Vagina (tissue), 2 donors: ENCODE results near the gene CHPF. TPM values are rescaled to one million over a fixed set of nuclear protein-coding genes. Genes with fewer than 3 reads are reported as not detected.

Source experiments
- DNase-seq, 2 donors: peaks; one replicate each; pipeline ENCODE4 v3.0.0-alpha.2; 2017; ENCODE audit errors: extremely low spot score in 2 of 2
- H3K27ac ChIP-seq: fragments of 200-600 bp; sonication (generic); one replicate; pipeline ENCODE4 v1.5.1; 2019
- H3K27me3 ChIP-seq: fragments of 200-600 bp; sonication (generic); one replicate; pipeline ENCODE4 v1.5.1; 2019
- H3K36me3 ChIP-seq, 2 donors: fragments of 200-600 bp; sonication (generic); one replicate each; pipeline ENCODE4 v1.5.1; 2017 to 2019
- H3K4me1 ChIP-seq: fragments of 200-600 bp; sonication (generic); one replicate; pipeline ENCODE4 v1.5.1; 2019
- H3K4me3 ChIP-seq, 2 donors: fragments of 200-600 bp; sonication (generic); 1 replicate in 1 of 2; 2 replicates in 1 of 2; pipeline ENCODE4 v1.5.1; 2016 to 2019
- H3K9me3 ChIP-seq: fragments of 200-600 bp; sonication (generic); one replicate; pipeline ENCODE4 v1.5.1; 2019
- POLR2A ChIP-seq, 2 donors: fragments of 450-650 bp; IDR thresholded peaks; one replicate each; pipeline ENCODE4 v1.6.1; 2017; ENCODE audit warnings: antibody characterized with exemption in 2 of 2, mild to moderate bottlenecking in 2 of 2, moderate library complexity in 2 of 2
- POLR2AphosphoS5 ChIP-seq, 2 donors: sonication (generic); formaldehyde crosslinking; IDR thresholded peaks; one replicate each; pipeline ENCODE4 v1.9.0; 2017; ENCODE audit warnings: antibody characterized with exemption in 2 of 2, mild to moderate bottlenecking in 2 of 2, low read depth in 1 of 2; ENCODE audit not compliant: insufficient read depth in 1 of 2
- intact Hi-C: fragments of 100-400 bp; cut with DNase I; formaldehyde crosslinking; loops from one replicate; pipeline ENCODE4 v1.15.1; 2023
- total RNA-seq: library from RNA; depleted of rRNA; stranded (reverse); fragments of >200 nt; gene quantifications from one replicate; pipeline ENCODE4 v1.2.3, GENCODE V29; 2016
- TF ChIP-seq, protein P1 (sequence below), 3 experiments: fragments of 450-650 bp in 2 of 3; fragments of 200-600 bp in 1 of 3; sonication (generic) in 1 of 3; IDR thresholded peaks; one replicate each; pipeline ENCODE4 v1.5.1; 2017 to 2019; ENCODE audit warnings: antibody characterized with exemption in 3 of 3, mild to moderate bottlenecking in 2 of 3, moderate library complexity in 2 of 3

CHPF gene
- total RNA-seq, 1 donor from 2014 or later = 41.5 TPM

DNA sequence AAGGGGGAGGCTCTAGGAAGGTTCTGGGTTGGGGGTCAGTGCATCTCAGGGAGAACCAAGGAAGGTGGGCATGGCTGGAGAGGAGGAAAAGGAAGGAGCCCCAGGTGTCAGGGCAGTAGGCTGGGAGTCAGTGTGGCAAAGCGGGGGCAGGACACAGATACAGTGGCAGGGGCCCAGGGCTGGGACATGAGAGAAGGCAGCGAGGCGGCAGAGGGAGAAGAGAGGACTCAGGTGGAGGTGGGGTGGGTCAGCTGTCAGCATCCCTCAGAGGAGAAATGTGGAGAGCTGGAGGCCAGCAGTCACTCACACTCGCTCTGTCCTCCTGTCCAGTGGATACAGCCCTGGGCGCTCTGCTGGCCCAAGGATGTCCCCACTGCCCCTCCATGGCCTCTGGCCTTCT, 50.5 kb downstream of the CHPF start:
- Histone ChIP-seq H3K27me3 (no peaks in the 10 kb centered on the region), H3K9me3 (no peaks in the 10 kb centered on the region), H3K27ac (no peak overlapping the region), H3K36me3 (no peaks in the 10 kb centered on the region), H3K4me3 (no peak overlapping the region), H3K4me1 (peaks cover 17% of the 10 kb centered on the region)
- intact Hi-C loops = no loop called here
- TF ChIP-seq POLR2AphosphoS5 (IDR thresholded peaks at IDR 0.05; ENCODE audit: insufficient read depth in 1 of 2, low read depth in 1 of 2) (no peak), POLR2A (IDR thresholded peaks at IDR 0.05) (no peak)
- TF ChIP-seq, protein P1, sequence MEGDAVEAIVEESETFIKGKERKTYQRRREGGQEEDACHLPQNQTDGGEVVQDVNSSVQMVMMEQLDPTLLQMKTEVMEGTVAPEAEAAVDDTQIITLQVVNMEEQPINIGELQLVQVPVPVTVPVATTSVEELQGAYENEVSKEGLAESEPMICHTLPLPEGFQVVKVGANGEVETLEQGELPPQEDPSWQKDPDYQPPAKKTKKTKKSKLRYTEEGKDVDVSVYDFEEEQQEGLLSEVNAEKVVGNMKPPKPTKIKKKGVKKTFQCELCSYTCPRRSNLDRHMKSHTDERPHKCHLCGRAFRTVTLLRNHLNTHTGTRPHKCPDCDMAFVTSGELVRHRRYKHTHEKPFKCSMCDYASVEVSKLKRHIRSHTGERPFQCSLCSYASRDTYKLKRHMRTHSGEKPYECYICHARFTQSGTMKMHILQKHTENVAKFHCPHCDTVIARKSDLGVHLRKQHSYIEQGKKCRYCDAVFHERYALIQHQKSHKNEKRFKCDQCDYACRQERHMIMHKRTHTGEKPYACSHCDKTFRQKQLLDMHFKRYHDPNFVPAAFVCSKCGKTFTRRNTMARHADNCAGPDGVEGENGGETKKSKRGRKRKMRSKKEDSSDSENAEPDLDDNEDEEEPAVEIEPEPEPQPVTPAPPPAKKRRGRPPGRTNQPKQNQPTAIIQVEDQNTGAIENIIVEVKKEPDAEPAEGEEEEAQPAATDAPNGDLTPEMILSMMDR (IDR thresholded peaks at IDR 0.05) = no peak
- no peak for DNase-seq

DNA sequence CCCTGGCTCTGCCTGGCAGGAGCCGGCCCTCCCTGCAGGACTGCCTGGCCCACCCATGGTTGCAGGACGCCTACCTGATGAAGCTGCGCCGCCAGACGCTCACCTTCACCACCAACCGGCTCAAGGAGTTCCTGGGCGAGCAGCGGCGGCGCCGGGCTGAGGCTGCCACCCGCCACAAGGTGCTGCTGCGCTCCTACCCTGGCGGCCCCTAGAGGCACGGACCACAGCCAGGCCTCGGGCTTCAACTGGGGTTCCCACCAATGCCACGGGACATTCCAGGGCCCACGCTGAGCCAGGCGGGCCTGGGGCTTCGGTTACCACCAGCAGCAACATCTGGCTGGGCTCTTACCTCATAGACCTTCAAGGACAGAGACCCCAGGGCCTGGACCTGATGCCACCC, 51.0 kb downstream of the CHPF start:
- no peak for DNase-seq
- TF ChIP-seq, protein P1 (IDR thresholded peaks at IDR 0.05) = no peak
- Histone ChIP-seq H3K4me1 (peaks cover 12% of the 10 kb centered on the region), H3K9me3 (no peaks in the 10 kb centered on the region), H3K27ac (no peak overlapping the region), H3K36me3 (no peaks in the 10 kb centered on the region), H3K4me3 (no peak overlapping the region), H3K27me3 (no peaks in the 10 kb centered on the region)
- intact Hi-C loops = no loop called here

DNA sequence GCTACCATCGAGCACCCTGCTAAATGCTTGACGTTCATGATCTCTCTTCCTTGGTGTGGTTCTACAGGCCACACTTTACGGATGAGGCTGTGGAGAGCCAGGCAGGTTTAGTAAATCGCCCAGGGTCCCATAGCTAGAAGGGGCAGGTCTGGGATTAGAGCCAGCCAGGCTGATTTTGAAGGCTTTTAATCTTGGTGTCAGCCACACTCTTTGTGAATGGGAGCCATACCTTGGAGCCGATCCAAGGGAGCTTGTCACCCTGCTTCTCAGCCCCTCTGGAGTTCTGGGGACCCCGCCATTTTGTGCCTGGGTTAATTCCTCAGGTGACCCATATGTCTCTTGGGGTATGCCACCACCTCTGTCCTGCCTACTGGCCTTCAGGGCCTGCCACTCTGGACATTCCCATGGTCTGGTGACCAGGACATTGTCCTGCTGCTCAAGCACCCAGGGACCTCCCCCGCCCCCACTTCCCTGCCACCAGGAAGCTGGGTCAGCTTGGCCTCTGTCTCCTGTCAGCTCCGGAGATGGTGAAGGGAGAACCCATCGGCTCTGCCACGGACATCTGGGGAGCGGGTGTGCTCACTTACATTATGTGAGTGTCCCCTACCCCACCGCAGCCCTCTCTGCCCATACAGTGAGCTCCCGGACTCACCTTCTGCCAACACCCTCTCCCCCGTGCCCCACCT, 52.2 kb downstream of the CHPF start:
- no peak for DNase-seq
- intact Hi-C loops = no loop called here
- Histone ChIP-seq H3K36me3 (no peaks in the 10 kb centered on the region), H3K4me1 (peaks cover under 1% of the 10 kb centered on the region), H3K9me3 (no peaks in the 10 kb centered on the region), H3K27ac (no peak overlapping the region), H3K27me3 (no peaks in the 10 kb centered on the region), H3K4me3 (no peak overlapping the region)
- TF ChIP-seq, protein P1 (IDR thresholded peaks at IDR 0.05) = no peak
- TF ChIP-seq POLR2A (IDR thresholded peaks at IDR 0.05) = no peak

DNA sequence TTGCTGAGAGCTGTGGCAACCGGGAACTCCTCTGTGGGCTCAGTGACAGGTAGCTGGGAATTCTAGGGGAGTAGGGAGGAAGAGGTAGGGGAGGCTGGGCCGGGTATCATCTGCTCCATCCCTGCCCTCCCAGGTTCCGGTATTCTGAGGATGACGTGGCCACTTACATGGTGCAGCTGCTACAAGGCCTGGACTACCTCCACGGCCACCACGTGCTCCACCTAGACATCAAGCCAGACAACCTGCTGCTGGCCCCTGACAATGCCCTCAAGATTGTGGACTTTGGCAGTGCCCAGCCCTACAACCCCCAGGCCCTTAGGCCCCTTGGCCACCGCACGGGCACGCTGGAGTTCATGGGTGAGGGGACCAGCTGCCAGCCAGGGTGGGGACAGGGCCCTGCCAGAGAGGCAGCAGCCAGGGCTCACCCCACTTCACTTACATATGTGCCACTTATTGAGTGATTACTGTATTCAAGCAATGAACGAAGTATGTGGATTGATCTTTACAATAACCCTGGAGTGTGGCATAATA, 52.9 kb downstream of the CHPF start:
- no peaks in the 10 kb centered on the region for H3K27me3 ChIP-seq
- TF ChIP-seq POLR2AphosphoS5 (IDR thresholded peaks at IDR 0.05; ENCODE audit: insufficient read depth in 1 of 2, low read depth in 1 of 2) (no peak), POLR2A (IDR thresholded peaks at IDR 0.05) (no peak)
- TF ChIP-seq, protein P1 (IDR thresholded peaks at IDR 0.05) = no peak
- intact Hi-C loops = no loop called here
- no peaks in the 10 kb centered on the region for H3K9me3 ChIP-seq
- H3K4me3 ChIP-seq = no peak overlapping the region
- no peak for DNase-seq
- H3K27ac ChIP-seq = no peak overlapping the region
- H3K36me3 ChIP-seq = no peaks in the 10 kb centered on the region
- H3K4me1 ChIP-seq = no peaks in the 10 kb centered on the region

DNA sequence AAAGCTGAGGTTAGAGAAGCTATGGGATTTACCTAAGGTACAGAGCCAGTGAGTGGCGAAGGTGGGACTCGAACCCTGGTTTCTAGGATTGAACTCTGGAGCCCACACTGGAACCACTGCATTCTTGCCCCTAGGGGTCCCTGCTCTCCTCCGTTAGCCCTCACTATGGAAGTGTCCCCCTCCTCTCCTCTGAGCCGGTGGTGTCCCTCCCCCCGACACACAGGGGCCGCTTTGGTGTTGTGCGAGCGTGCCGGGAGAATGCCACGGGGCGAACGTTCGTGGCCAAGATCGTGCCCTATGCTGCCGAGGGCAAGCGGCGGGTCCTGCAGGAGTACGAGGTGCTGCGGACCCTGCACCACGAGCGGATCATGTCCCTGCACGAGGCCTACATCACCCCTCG, 53.4 kb downstream of the CHPF start:
- H3K27me3 ChIP-seq = no peaks in the 10 kb centered on the region
- H3K9me3 ChIP-seq = no peaks in the 10 kb centered on the region
- TF ChIP-seq, protein P1 (IDR thresholded peaks at IDR 0.05) = no peak
- no peak for TF ChIP-seq POLR2AphosphoS5 (IDR thresholded peaks at IDR 0.05; ENCODE audit: insufficient read depth in 1 of 2, low read depth in 1 of 2)
- TF ChIP-seq POLR2A (IDR thresholded peaks at IDR 0.05) = no peak
- no peak overlapping the region for H3K4me3 ChIP-seq
- intact Hi-C loops = no loop called here
- DNase-seq = no peak
- H3K36me3 ChIP-seq = no peaks in the 10 kb centered on the region
- no peak overlapping the region for H3K27ac ChIP-seq
- H3K4me1 ChIP-seq = no peaks in the 10 kb centered on the region
